Thyroid gland (tissue), 4 donors: Measurements from ENCODE around the gene CYP24A1.

ENCODE experiments used
- POLR2A ChIP-seq, 2 donors: fragments of 450-650 bp; IDR thresholded peaks; one replicate each; pipeline ENCODE4 v1.6.1; 2017; ENCODE audit warnings: antibody characterized with exemption in 2 of 2, mild to moderate bottlenecking in 2 of 2, moderate library complexity in 1 of 2
- TF ChIP-seq, protein P1 (sequence below), 6 experiments: fragments of 200-600 bp in 3 of 6; fragments of 450-650 bp in 3 of 6; sonication (generic) in 3 of 6; IDR thresholded peaks; one replicate each; pipeline ENCODE4 v1.5.1; 2016 to 2019; ENCODE audit warnings: antibody characterized with exemption in 6 of 6, mild to moderate bottlenecking in 2 of 6, inconsistent platforms in 1 of 6, moderate library complexity in 1 of 6

DNA sequence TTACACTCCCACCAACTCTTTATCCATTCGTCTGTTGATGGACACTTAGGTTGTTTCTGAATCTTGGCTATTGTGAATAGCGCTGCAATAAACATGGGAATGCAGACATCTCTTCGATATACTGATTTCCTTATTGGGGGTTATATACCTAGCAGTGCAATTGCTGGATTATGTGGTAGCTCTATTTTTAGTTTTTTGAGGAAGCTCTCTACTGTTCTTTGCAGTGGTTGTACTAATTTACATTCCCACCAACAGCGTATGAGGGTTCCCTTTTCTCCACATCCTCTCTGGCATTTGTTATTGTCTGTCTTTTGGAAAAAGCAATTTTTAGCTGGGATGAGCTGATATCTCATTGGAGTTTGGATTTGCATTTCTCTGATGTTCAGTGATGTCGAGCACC, 29.5 kb upstream of the CYP24A1 start:
- TF ChIP-seq POLR2A (IDR thresholded peaks at IDR 0.05): no peak
- TF ChIP-seq, protein P1, sequence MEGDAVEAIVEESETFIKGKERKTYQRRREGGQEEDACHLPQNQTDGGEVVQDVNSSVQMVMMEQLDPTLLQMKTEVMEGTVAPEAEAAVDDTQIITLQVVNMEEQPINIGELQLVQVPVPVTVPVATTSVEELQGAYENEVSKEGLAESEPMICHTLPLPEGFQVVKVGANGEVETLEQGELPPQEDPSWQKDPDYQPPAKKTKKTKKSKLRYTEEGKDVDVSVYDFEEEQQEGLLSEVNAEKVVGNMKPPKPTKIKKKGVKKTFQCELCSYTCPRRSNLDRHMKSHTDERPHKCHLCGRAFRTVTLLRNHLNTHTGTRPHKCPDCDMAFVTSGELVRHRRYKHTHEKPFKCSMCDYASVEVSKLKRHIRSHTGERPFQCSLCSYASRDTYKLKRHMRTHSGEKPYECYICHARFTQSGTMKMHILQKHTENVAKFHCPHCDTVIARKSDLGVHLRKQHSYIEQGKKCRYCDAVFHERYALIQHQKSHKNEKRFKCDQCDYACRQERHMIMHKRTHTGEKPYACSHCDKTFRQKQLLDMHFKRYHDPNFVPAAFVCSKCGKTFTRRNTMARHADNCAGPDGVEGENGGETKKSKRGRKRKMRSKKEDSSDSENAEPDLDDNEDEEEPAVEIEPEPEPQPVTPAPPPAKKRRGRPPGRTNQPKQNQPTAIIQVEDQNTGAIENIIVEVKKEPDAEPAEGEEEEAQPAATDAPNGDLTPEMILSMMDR (IDR thresholded peaks at IDR 0.05): no peak
